Activated T-cell treated with anti-CD3 and anti-CD28 coated beads, Interleukin-2, amount 50 U/mL, for 24 hours (primary cell): ENCODE results near the gene NFIL3.
"Not testable (repeated sequence)": the region's sequence is repeated elsewhere in the genome, so short reads cannot be mapped to it uniquely, and the experiment has no call there.

Experiments
- DNase-seq: peaks from one replicate; pipeline ENCODE4 v3.0.0-alpha.2; 2020
- H3K27ac Mint-ChIP-seq: 2 replicates; pipeline ENCODE4 v1.8.0; 2020; ENCODE audit warnings: mild to moderate bottlenecking, mixed read lengths
- H3K27me3 Mint-ChIP-seq: 2 replicates; pipeline ENCODE4 v1.8.0; 2020; ENCODE audit warnings: mixed read lengths
- H3K36me3 Mint-ChIP-seq: 2 replicates; pipeline ENCODE4 v1.8.0; 2020; ENCODE audit warnings: low read depth, mixed read lengths
- H3K4me1 Mint-ChIP-seq: 2 replicates; pipeline ENCODE4 v1.8.0; 2020; ENCODE audit warnings: low read depth, mixed read lengths
- H3K4me3 Mint-ChIP-seq: 2 replicates; pipeline ENCODE4 v1.8.0; 2020; ENCODE audit warnings: mild to moderate bottlenecking, moderate library complexity, mixed read lengths
- H3K9me3 Mint-ChIP-seq: 2 replicates; pipeline ENCODE4 v1.8.0; 2020; ENCODE audit warnings: mixed read lengths

The NFIL3 gene

GRCh38 chr9:91423785-91424402 is at the start of gene NFIL3:
NFIL3 (minus strand) TSS chr9:91423832; CDS start chr9:91410734, 13,098 bp downstream.
- peaks cover 40% of the 10 kb centered on the region for H3K36me3 Mint-ChIP-seq
- peak; percentile 83 for DNase-seq
- no peaks in the 10 kb centered on the region for H3K9me3 Mint-ChIP-seq
- H3K4me1 Mint-ChIP-seq = peaks cover 61% of the 10 kb centered on the region
- H3K27me3 Mint-ChIP-seq = no peaks in the 10 kb centered on the region
- peak within 1 kb of the TSS; percentile 98 for H3K27ac Mint-ChIP-seq
- H3K4me3 Mint-ChIP-seq = peak within 1 kb of the TSS; percentile 97

GRCh38 chr9:91471524-91471923 is 47.9 kb upstream of the NFIL3 start:
- H3K4me3 Mint-ChIP-seq, H3K36me3 Mint-ChIP-seq, H3K4me1 Mint-ChIP-seq, DNase-seq, H3K27ac Mint-ChIP-seq, H3K9me3 Mint-ChIP-seq: not testable (repeated sequence)
- H3K27me3 Mint-ChIP-seq = peaks cover 54% of the 10 kb centered on the region

- Mint-ChIP-seq H3K36me3 (no peaks in the 10 kb centered on the region), H3K4me3 (no peak overlapping the region), H3K4me1 (no peaks in the 10 kb centered on the region), H3K9me3 (peaks cover 13% of the 10 kb centered on the region), H3K27me3 (peaks cover 38% of the 10 kb centered on the region), H3K27ac (no peak overlapping the region)
- DNase-seq = no peak
Observed at GRCh38 chr9:91465420-91465819, 41.8 kb upstream of the NFIL3 start.

GRCh38 chr9:91458906-91459305 is 35.3 kb upstream of the NFIL3 start:
- no peaks in the 10 kb centered on the region for H3K9me3 Mint-ChIP-seq
- no peak overlapping the region for H3K27ac Mint-ChIP-seq
- H3K4me3 Mint-ChIP-seq = no peak overlapping the region
- peaks cover 46% of the 10 kb centered on the region for H3K27me3 Mint-ChIP-seq
- H3K36me3 Mint-ChIP-seq = no peaks in the 10 kb centered on the region
- DNase-seq = no peak
- no peaks in the 10 kb centered on the region for H3K4me1 Mint-ChIP-seq

- no peaks in the 10 kb centered on the region for H3K36me3 Mint-ChIP-seq
- no peaks in the 10 kb centered on the region for H3K4me1 Mint-ChIP-seq
- H3K4me3 Mint-ChIP-seq = no peak overlapping the region
- DNase-seq = no peak
- H3K27ac Mint-ChIP-seq = no peak overlapping the region
- peaks cover 49% of the 10 kb centered on the region for H3K27me3 Mint-ChIP-seq
- no peaks in the 10 kb centered on the region for H3K9me3 Mint-ChIP-seq
Observed at GRCh38 chr9:91452844-91453243, 29.2 kb upstream of the NFIL3 start.

GRCh38 chr9:91451431-91452270 is 28.0 kb upstream of the NFIL3 start:
- no peaks in the 10 kb centered on the region for H3K9me3 Mint-ChIP-seq
- no peaks in the 10 kb centered on the region for H3K4me1 Mint-ChIP-seq
- H3K27me3 Mint-ChIP-seq = peaks cover 44% of the 10 kb centered on the region
- DNase-seq = no peak
- no peak overlapping the region for H3K4me3 Mint-ChIP-seq
- H3K27ac Mint-ChIP-seq = no peak overlapping the region
- H3K36me3 Mint-ChIP-seq = no peaks in the 10 kb centered on the region

GRCh38 chr9:91445135-91445534 is 21.5 kb upstream of the NFIL3 start:
- no peak for DNase-seq
- H3K9me3 Mint-ChIP-seq = peaks cover 9% of the 10 kb centered on the region
- H3K36me3 Mint-ChIP-seq = no peaks in the 10 kb centered on the region
- H3K4me1 Mint-ChIP-seq = no peaks in the 10 kb centered on the region
- H3K27ac Mint-ChIP-seq = no peak overlapping the region
- H3K27me3 Mint-ChIP-seq = peaks cover 70% of the 10 kb centered on the region
- no peak overlapping the region for H3K4me3 Mint-ChIP-seq

GRCh38 chr9:91443994-91444392 is 20.4 kb upstream of the NFIL3 start:
- H3K27ac Mint-ChIP-seq = no peak overlapping the region
- H3K27me3 Mint-ChIP-seq = peaks cover 74% of the 10 kb centered on the region
- H3K4me1 Mint-ChIP-seq = no peaks in the 10 kb centered on the region
- H3K4me3 Mint-ChIP-seq = no peak overlapping the region
- H3K36me3 Mint-ChIP-seq = no peaks in the 10 kb centered on the region
- peaks cover 9% of the 10 kb centered on the region for H3K9me3 Mint-ChIP-seq
- DNase-seq = no peak

GRCh38 chr9:91443321-91443993 is 19.8 kb upstream of the NFIL3 start:
- no peak for DNase-seq
- Mint-ChIP-seq H3K27me3 (peaks cover 79% of the 10 kb centered on the region), H3K36me3 (no peaks in the 10 kb centered on the region), H3K4me3 (no peak overlapping the region), H3K4me1 (no peaks in the 10 kb centered on the region), H3K9me3 (peaks cover 9% of the 10 kb centered on the region), H3K27ac (no peak overlapping the region)

- Mint-ChIP-seq H3K4me1 (peaks cover 14% of the 10 kb centered on the region), H3K27me3 (peaks cover 56% of the 10 kb centered on the region), H3K27ac (no peak overlapping the region), H3K4me3 (no peak overlapping the region), H3K9me3 (no peaks in the 10 kb centered on the region), H3K36me3 (no peaks in the 10 kb centered on the region)
- no peak for DNase-seq
Observed at GRCh38 chr9:91436841-91437240, 13.2 kb upstream of the NFIL3 start.

GRCh38 chr9:91433180-91433579 is 9.5 kb upstream of the NFIL3 start:
- Mint-ChIP-seq H3K4me1 (peaks cover 22% of the 10 kb centered on the region), H3K9me3 (no peaks in the 10 kb centered on the region), H3K27ac (no peak overlapping the region), H3K4me3 (no peak overlapping the region), H3K36me3 (no peaks in the 10 kb centered on the region), H3K27me3 (peaks cover 29% of the 10 kb centered on the region)
- no peak for DNase-seq

- Mint-ChIP-seq H3K36me3 (no peaks in the 10 kb centered on the region), H3K9me3 (no peaks in the 10 kb centered on the region), H3K4me1 (peaks cover 32% of the 10 kb centered on the region), H3K27me3 (peaks cover 14% of the 10 kb centered on the region), H3K27ac (no peak overlapping the region), H3K4me3 (no peak overlapping the region)
- DNase-seq = no peak
Observed at GRCh38 chr9:91431485-91431884, 7.9 kb upstream of the NFIL3 start.

- Mint-ChIP-seq H3K9me3 (no peaks in the 10 kb centered on the region), H3K27ac (no peak overlapping the region), H3K4me3 (no peak overlapping the region), H3K4me1 (peaks cover 52% of the 10 kb centered on the region), H3K27me3 (peaks cover 5% of the 10 kb centered on the region), H3K36me3 (peaks cover 6% of the 10 kb centered on the region)
- no peak for DNase-seq
Observed at GRCh38 chr9:91429501-91429900, 5.9 kb upstream of the NFIL3 start.

- no peak for DNase-seq
- Mint-ChIP-seq H3K27ac (no peak overlapping the region), H3K4me1 (peaks cover 52% of the 10 kb centered on the region), H3K36me3 (peaks cover 6% of the 10 kb centered on the region), H3K27me3 (peaks cover 5% of the 10 kb centered on the region), H3K4me3 (no peak overlapping the region), H3K9me3 (no peaks in the 10 kb centered on the region)
Observed at GRCh38 chr9:91428927-91429351, 5.3 kb upstream of the NFIL3 start.

GRCh38 chr9:91428436-91428835 is 4.8 kb upstream of the NFIL3 start:
- Mint-ChIP-seq H3K4me1 (peaks cover 51% of the 10 kb centered on the region), H3K9me3 (no peaks in the 10 kb centered on the region), H3K4me3 (no peak overlapping the region), H3K27ac (no peak overlapping the region), H3K27me3 (peaks cover 5% of the 10 kb centered on the region), H3K36me3 (peaks cover 6% of the 10 kb centered on the region)
- DNase-seq = no peak
